Right atrium auricular region (tissue), 2 donors: ENCODE data around the gene TSPAN31. TPM values are rescaled to one million over a fixed set of nuclear protein-coding genes. Genes with fewer than 3 reads are reported as not detected.

Source experiments
- DNase-seq: peaks from one replicate; pipeline ENCODE4 v3.0.0-alpha.2; 2019; ENCODE audit warnings: low spot score
- H3K27ac ChIP-seq, 2 donors: fragments of 200-600 bp; sonication (generic); 1 replicate in 1 of 2; 2 replicates in 1 of 2; pipeline ENCODE4 v1.5.1; 2016 to 2019
- H3K27me3 ChIP-seq, 2 donors: fragments of 200-600 bp; sonication (generic); one replicate each; pipeline versions ENCODE4 v1.5.1 to v1.6.0; 2017 to 2019
- H3K36me3 ChIP-seq: fragments of 200-600 bp; sonication (generic); one replicate; pipeline ENCODE4 v1.5.1; 2016
- H3K4me1 ChIP-seq, 2 donors: fragments of 200-600 bp; sonication (generic); one replicate each; pipeline versions ENCODE4 v1.5.1 to v1.6.0; 2017 to 2019
- H3K4me3 ChIP-seq, 2 donors: fragments of 200-600 bp; sonication (generic); 1 replicate in 1 of 2; 2 replicates in 1 of 2; pipeline ENCODE4 v1.5.1; 2017 to 2019; ENCODE audit warnings: mild to moderate bottlenecking in 1 of 2, moderate library complexity in 1 of 2
- H3K9me3 ChIP-seq, 2 donors: fragments of 200-600 bp; sonication (generic); one replicate each; pipeline ENCODE4 v1.5.1; 2019
- CTCF ChIP-seq, 2 donors: fragments of 200-600 bp; sonication (generic); IDR thresholded peaks; one replicate each; pipeline ENCODE4 v1.5.1; 2019; ENCODE audit warnings: antibody characterized with exemption in 2 of 2
- total RNA-seq, 2 donors: library from RNA; depleted of rRNA; stranded (reverse); fragments of >200 nt; gene quantifications; one replicate each; pipeline ENCODE4 v1.1.0, GENCODE V29; 2016

TSPAN31 gene
- total RNA-seq, 2 donors from 2014 or later = 50.3 to 59.6 TPM

GRCh38 chr12:57756406-57757341, 11.8 kb downstream of the TSPAN31 start:
- Histone ChIP-seq H3K36me3 (peaks cover 13% of the 10 kb centered on the region), H3K4me3 (peak overlapping the region in 1 of 2 donors; percentile 84), H3K9me3 (no peaks in the 10 kb centered on the region), H3K27me3 (no peaks in the 10 kb centered on the region), H3K4me1 (peaks cover 0 to 24% of the 10 kb centered on the region in 2 donors), H3K27ac (peak overlapping the region in 1 of 2 donors; percentile 71)
- no peak for DNase-seq
- TF ChIP-seq CTCF (IDR thresholded peaks at IDR 0.05) = peak in 1 of 2 donors; percentile 61

- Histone ChIP-seq H3K4me3 (no peak overlapping the region), H3K9me3 (no peaks in the 10 kb centered on the region), H3K27ac (no peak overlapping the region), H3K27me3 (no peaks in the 10 kb centered on the region), H3K36me3 (peaks cover 13% of the 10 kb centered on the region), H3K4me1 (peaks cover 0 to 20% of the 10 kb centered on the region in 2 donors)
- no peak for DNase-seq
- no peak for TF ChIP-seq CTCF (IDR thresholded peaks at IDR 0.05)
These were observed 12.9 kb downstream of the TSPAN31 start for GRCh38 chr12:57757771-57758170.

- no peak overlapping the region for H3K4me3 ChIP-seq
- H3K36me3 ChIP-seq = peaks cover 13% of the 10 kb centered on the region
These were observed 13.9 kb downstream of the TSPAN31 start for GRCh38 chr12:57758552-57759359.

GRCh38 chr12:57759360-57759980, 14.6 kb downstream of the TSPAN31 start:
- no peak overlapping the region for H3K27ac ChIP-seq
- H3K4me1 ChIP-seq = peaks cover 0 to 17% of the 10 kb centered on the region in 2 donors

More at GRCh38 chr12:57758552-57759359, 13.9 kb downstream of the TSPAN31 start:
- Histone ChIP-seq H3K9me3 (no peaks in the 10 kb centered on the region), H3K27ac (no peak overlapping the region), H3K4me1 (peaks cover 0 to 16% of the 10 kb centered on the region in 2 donors), H3K27me3 (no peaks in the 10 kb centered on the region)
- DNase-seq = no peak
- no peak for TF ChIP-seq CTCF (IDR thresholded peaks at IDR 0.05)

More at GRCh38 chr12:57759360-57759980, 14.6 kb downstream of the TSPAN31 start:
- H3K36me3 ChIP-seq = peaks cover 13% of the 10 kb centered on the region
- no peak for DNase-seq
- TF ChIP-seq CTCF (IDR thresholded peaks at IDR 0.05) = peak in 1 of 2 donors; percentile 49
- H3K9me3 ChIP-seq = no peaks in the 10 kb centered on the region
- H3K4me3 ChIP-seq = no peak overlapping the region
- H3K27me3 ChIP-seq = no peaks in the 10 kb centered on the region
